Endodermal cell (in vitro differentiated cells): ENCODE measurements around the gene ENPP7. TPM values are rescaled to one million over a fixed set of nuclear protein-coding genes. Genes with fewer than 3 reads are reported as not detected.

Experiments used
- DNase-seq: peaks from one replicate; pipeline ENCODE4 v3.0.0-alpha.2; 2017
- H3K27ac ChIP-seq: 2 replicates; pipeline ENCODE4 v1.5.1; 2013; ENCODE audit warnings: mild to moderate bottlenecking, low read depth, low read length, moderate library complexity
- H3K27me3 ChIP-seq: 2 replicates; pipeline ENCODE4 v1.6.1; 2013; ENCODE audit warnings: mild to moderate bottlenecking, low read length, moderate library complexity; ENCODE audit not compliant: insufficient read depth, control insufficient read depth, poor library complexity, severe bottlenecking
- H3K36me3 ChIP-seq: 2 replicates; pipeline ENCODE4 v1.7.0; 2013; ENCODE audit warnings: mild to moderate bottlenecking, low read length, moderate library complexity; ENCODE audit not compliant: control insufficient read depth, insufficient read depth
- H3K4me1 ChIP-seq: one replicate; pipeline ENCODE4 v1.7.0; 2013; ENCODE audit warnings: low read length; ENCODE audit not compliant: control insufficient read depth, insufficient read depth
- H3K4me3 ChIP-seq: 2 replicates; pipeline ENCODE4 v1.5.1; 2013; ENCODE audit warnings: mild to moderate bottlenecking, low read length, moderate library complexity
- H3K9ac ChIP-seq: 2 replicates; pipeline ENCODE4 v1.6.1; 2013; ENCODE audit warnings: mild to moderate bottlenecking, low read length, moderate library complexity; ENCODE audit not compliant: poor library complexity, severe bottlenecking; ENCODE audit errors: extremely low read depth
- H3K9me3 ChIP-seq: 2 replicates; pipeline ENCODE4 v1.6.1; 2013; ENCODE audit warnings: mild to moderate bottlenecking, low read length, moderate library complexity; ENCODE audit not compliant: control insufficient read depth
- H3K27ac Mint-ChIP-seq: 2 replicates; pipeline ENCODE4 v1.8.0; 2020; ENCODE audit warnings: mixed read lengths
- H3K27me3 Mint-ChIP-seq: 2 replicates; pipeline ENCODE4 v1.8.0; 2021; ENCODE audit warnings: mild to moderate bottlenecking, mixed read lengths; ENCODE audit not compliant: insufficient read depth
- H3K36me3 Mint-ChIP-seq: 2 replicates; pipeline ENCODE4 v1.8.0; 2020; ENCODE audit warnings: low read depth, mixed read lengths
- H3K4me1 Mint-ChIP-seq: 2 replicates; pipeline ENCODE4 v1.8.0; 2020; ENCODE audit warnings: mixed read lengths
- H3K4me3 Mint-ChIP-seq: 2 replicates; pipeline ENCODE4 v1.8.0; 2020; ENCODE audit warnings: mild to moderate bottlenecking, moderate library complexity, mixed read lengths
- H3K9me3 Mint-ChIP-seq: 2 replicates; pipeline ENCODE4 v1.8.0; 2020; ENCODE audit warnings: mild to moderate bottlenecking, mixed read lengths
- CTCF ChIP-seq: fragments of 200-600 bp; sonication (generic); conservative IDR thresholded peaks from 2 replicates; pipeline ENCODE4 v1.5.0; 2021; ENCODE audit warnings: antibody characterized with exemption, mild to moderate bottlenecking
- WGBS, 2 experiments: methylation state at CpG; one replicate each; pipeline versions ENCODE4 v1.1.5 to v1.1.7; 2013; ENCODE audit warnings: missing lambda C conversion rate in 2 of 2, mixed read lengths in 1 of 2; ENCODE audit not compliant: insufficient coverage in 1 of 2, insufficient read length in 1 of 2; 5-methylcytosine and 5-hydroxymethylcytosine counted together
- total RNA-seq, 2 donors: library from RNA; stranded (reverse); fragmentation: NEBNext Ultra II Directional in 1 of 2; extraction: Animal tissue kit (Norgen Biotek cat#: 25700) in 1 of 2; gene quantifications; 2 replicates in 1 of 2; 3 replicates in 1 of 2; pipeline ENCODE4 v1.2.1, GENCODE V29; 2021

Gene ENPP7
- total RNA-seq, 2 donors from 2014 or later, result not detected

DNA sequence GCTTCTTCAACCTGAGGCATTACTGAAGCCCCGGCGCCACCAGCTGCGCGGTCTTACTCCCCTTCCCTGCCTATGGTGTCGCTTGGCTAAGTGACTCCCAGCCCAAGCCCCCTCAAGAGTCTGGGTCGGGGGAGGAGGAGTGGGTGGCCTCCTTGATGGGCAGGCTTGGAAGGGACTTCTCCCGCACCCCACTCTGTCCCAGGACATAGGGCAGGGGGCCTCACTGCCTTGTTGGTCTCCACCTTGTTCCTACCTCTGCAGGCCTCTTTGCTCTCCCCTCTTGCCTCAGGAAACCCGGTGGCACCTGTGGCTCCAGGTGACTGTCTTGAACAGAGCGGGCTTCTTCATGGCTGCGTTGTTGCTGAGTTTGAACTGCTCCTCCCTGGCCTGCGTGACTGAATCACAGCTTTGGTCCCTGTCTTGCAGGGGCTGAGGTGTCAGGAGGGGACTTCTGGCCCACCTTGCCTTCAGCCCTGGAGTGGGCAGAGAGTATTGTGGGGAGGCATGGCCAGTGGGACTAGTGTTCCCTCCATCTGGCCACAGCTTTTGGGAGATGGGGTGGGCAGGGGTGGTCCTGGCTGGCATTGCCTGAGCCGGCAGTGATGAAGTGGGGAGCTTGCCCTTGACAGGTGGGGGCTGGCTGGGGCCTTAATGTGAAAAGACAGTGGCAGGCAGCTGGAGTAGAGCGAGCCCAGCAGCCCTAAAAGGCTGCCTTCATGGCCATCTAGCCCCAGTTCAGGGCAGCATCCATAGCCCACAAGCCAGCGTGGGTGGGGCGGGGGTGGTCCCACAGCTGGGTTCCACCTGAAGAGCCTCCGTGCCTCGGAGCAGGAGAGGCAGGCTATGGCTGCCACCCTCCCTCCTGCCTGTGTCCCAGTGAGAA lies 54.5 kb downstream of the ENPP7 start:
- DNase-seq, result no peak
- Histone ChIP-seq H3K4me3 (no peak overlapping the region), H3K4me1 (no peaks in the 10 kb centered on the region), H3K9ac (no peak overlapping the region), H3K27ac (no peak overlapping the region), H3K36me3 (peaks cover 35% of the 10 kb centered on the region), H3K9me3 (no peaks in the 10 kb centered on the region), H3K27me3 (peaks cover 37% of the 10 kb centered on the region)
- H3K9me3 Mint-ChIP-seq, result no peaks in the 10 kb centered on the region
- H3K27ac Mint-ChIP-seq, result no peak overlapping the region
- H3K27me3 Mint-ChIP-seq, result peaks cover 28% of the 10 kb centered on the region
- 94 to 96% methylated on average over 11 to 17 of the region's 17 CpGs for WGBS, 2 experiments
- no peak for TF ChIP-seq CTCF
- peaks cover 7% of the 10 kb centered on the region for H3K4me1 Mint-ChIP-seq
- no peak overlapping the region for H3K4me3 Mint-ChIP-seq
- peaks cover 42% of the 10 kb centered on the region for H3K36me3 Mint-ChIP-seq

DNA sequence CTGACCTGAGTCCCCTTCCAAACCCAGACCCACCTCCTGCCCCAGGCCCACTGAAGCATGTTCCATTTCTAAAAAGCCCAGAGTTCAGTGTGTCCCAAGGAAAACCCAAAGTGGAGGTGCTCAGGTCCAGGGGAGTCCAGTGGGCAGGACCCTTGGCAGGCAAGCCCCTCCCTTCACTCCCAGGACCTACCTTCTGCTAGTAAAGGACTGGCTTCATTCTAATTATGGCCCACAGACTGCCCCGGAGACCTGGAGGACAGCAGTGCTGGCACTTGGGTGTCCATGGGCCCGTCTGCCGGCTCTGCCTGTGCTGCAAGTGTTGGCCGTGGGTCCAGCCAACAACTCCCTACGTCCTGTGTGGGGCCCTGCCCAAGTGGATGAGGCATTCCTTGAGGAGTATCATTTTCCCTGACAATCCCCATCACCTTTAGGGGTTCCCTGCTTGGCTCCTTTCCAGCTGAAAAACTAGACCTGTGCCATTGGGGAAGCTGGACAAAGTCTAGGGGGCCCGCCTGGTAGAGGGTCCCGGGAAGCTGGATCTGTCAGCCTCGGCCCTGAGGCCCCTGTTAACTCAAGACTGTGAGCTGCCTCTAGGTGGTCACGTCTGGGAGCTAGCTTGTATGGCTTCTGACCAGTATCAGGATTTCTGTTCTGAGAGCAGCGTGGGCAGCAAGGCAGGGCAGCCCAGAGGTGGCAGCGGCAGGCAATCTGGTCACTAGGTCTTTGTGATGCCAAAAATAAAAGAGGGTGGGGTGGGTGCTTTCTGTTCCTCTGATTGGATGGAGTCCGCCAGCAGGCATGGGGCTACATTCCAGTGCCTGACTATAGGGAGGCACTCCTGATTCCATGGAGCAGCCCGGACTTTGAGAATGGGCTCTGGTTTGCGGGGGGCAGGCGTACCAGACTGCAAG lies 55.4 kb downstream of the ENPP7 start:
- H3K9me3 ChIP-seq, result no peaks in the 10 kb centered on the region
- peaks cover 28% of the 10 kb centered on the region for H3K36me3 ChIP-seq
- H3K27me3 Mint-ChIP-seq, result peaks cover 37% of the 10 kb centered on the region
- peaks cover 33% of the 10 kb centered on the region for H3K36me3 Mint-ChIP-seq
- no peak for DNase-seq
- peaks cover 5% of the 10 kb centered on the region for H3K4me1 Mint-ChIP-seq
- no peaks in the 10 kb centered on the region for H3K4me1 ChIP-seq
- H3K4me3 ChIP-seq, result no peak overlapping the region
- no peak for TF ChIP-seq CTCF
- whole genome bisulfite sequencing, 2 experiments, result 95 to 96% methylated on average over 9 to 15 of the region's 15 CpGs
- H3K9me3 Mint-ChIP-seq, result no peaks in the 10 kb centered on the region
- H3K27ac Mint-ChIP-seq, result no peak overlapping the region
- no peak overlapping the region for H3K4me3 Mint-ChIP-seq
- no peak overlapping the region for H3K27ac ChIP-seq
- peaks cover 46% of the 10 kb centered on the region for H3K27me3 ChIP-seq
- H3K9ac ChIP-seq, result no peak overlapping the region

DNA sequence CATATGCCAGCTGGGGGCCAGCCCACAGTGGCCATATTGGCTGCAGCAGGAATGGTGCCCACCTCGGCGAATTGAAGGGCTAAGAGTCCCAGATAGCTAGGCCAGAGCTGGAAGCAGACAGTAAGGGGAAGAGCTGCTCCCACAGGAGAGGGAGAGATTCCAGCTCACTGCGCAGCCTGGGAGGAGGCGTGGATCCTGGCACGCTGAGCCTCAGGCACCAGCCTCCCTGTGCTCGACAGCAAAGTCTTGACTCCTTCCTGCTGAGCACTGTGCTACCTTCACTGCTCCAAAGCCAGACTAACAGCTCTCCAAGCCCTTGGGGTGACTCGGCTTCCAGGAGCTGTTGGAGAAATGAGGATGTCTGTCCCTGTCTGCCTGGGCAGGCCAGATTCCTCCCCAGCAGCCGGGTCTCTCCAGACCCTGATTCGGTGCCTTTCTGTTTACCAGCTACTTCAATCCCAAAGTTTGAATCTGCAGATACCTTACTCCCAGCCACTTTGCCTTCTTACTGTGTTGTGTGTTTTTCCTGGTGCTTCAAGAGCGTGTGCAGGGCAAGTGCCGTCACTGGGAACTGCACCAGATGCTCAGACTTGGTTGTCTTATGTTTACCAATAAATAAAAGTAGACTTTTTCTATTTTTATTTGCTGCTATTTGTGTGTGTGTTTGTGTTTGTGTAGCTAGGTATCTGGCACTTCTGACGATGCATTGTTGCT lies 56.3 kb downstream of the ENPP7 start:
- no peak overlapping the region for H3K27ac ChIP-seq
- H3K27me3 ChIP-seq, result peaks cover 56% of the 10 kb centered on the region
- H3K27me3 Mint-ChIP-seq, result peaks cover 46% of the 10 kb centered on the region
- H3K36me3 ChIP-seq, result peaks cover 24% of the 10 kb centered on the region
- no peaks in the 10 kb centered on the region for H3K9me3 ChIP-seq
- no peak overlapping the region for H3K4me3 ChIP-seq
- H3K4me1 ChIP-seq, result no peaks in the 10 kb centered on the region
- TF ChIP-seq CTCF, result no peak
- H3K9ac ChIP-seq, result no peak overlapping the region
- no peak overlapping the region for H3K4me3 Mint-ChIP-seq
- no peak for DNase-seq
- H3K4me1 Mint-ChIP-seq, result peaks cover 5% of the 10 kb centered on the region
- H3K36me3 Mint-ChIP-seq, result peaks cover 27% of the 10 kb centered on the region
- WGBS, 2 experiments, result 92 to 97% methylated on average over 6 to 12 of the region's 12 CpGs
- H3K27ac Mint-ChIP-seq, result no peak overlapping the region
- H3K9me3 Mint-ChIP-seq, result no peaks in the 10 kb centered on the region
